Fibroblast of mammary gland (primary cell): ENCODE results near the gene DVL1.
A peak's percentile ranks its signal among the peaks of the same experiment; 100 is the strongest.

Experiments
- DNase-seq: peaks from one replicate; pipeline ENCODE4 v3.0.0-alpha.2; 2010; ENCODE audit warnings: low read depth
- H3K4me3 ChIP-seq: 2 replicates; pipeline ENCODE4 v1.5.1; 2011; ENCODE audit warnings: low read depth, mild to moderate bottlenecking, low read length, moderate library complexity; ENCODE audit not compliant: control insufficient read depth
- CTCF ChIP-seq: conservative IDR thresholded peaks from 2 replicates; pipeline ENCODE4 v1.5.1; 2011; ENCODE audit warnings: low read depth, low read length, inconsistent platforms; ENCODE audit not compliant: control insufficient read depth, insufficient read depth

DVL1 gene

GRCh38 chr1:1291023-1291528, 58.1 kb downstream of the DVL1 start:
- no peak for DNase-seq
- no peak overlapping the region for H3K4me3 ChIP-seq
- no peak for TF ChIP-seq CTCF

- peak; percentile 50 for TF ChIP-seq CTCF
- DNase-seq: no peak
- no peak overlapping the region for H3K4me3 ChIP-seq
Observed at GRCh38 chr1:1290238-1290731, 58.9 kb downstream of the DVL1 start.

- H3K4me3 ChIP-seq: no peak overlapping the region
- TF ChIP-seq CTCF: no peak
- no peak for DNase-seq
Observed at GRCh38 chr1:1287288-1288110, 61.7 kb downstream of the DVL1 start.

- TF ChIP-seq CTCF: no peak
- no peak overlapping the region for H3K4me3 ChIP-seq
- no peak for DNase-seq
Observed at GRCh38 chr1:1286313-1287261, 62.6 kb downstream of the DVL1 start.

- H3K4me3 ChIP-seq: no peak overlapping the region
- DNase-seq: no peak
- no peak for TF ChIP-seq CTCF
Observed at GRCh38 chr1:1285611-1286311, 63.5 kb downstream of the DVL1 start.
